Stomach (tissue), 9 donors: ENCODE measurements around the gene ANKRD52. TPM values are rescaled to one million over a fixed set of nuclear protein-coding genes. Genes with fewer than 3 reads are reported as not detected.
A peak's percentile ranks its signal among the peaks of the same experiment; 100 is the strongest.

Experiments used
- DNase-seq, 2 donors: peaks; one replicate each; pipeline versions ENCODE4 v3.0.0 to v3.0.0-alpha.2; 2013 to 2019
- H3K27ac ChIP-seq, 5 donors: fragments of 200-600 bp in 4 of 5; sonication (generic) in 4 of 5; one replicate each; pipeline ENCODE4 v1.5.1; 2013 to 2019; ENCODE audit warnings: mild to moderate bottlenecking in 1 of 5, moderate library complexity in 1 of 5
- H3K27me3 ChIP-seq, 3 donors: fragments of 200-600 bp; sonication (generic); one replicate each; pipeline ENCODE4 v1.5.1; 2017 to 2019; ENCODE audit warnings: mixed run types in 1 of 3
- H3K36me3 ChIP-seq, 4 donors: fragments of 200-600 bp; sonication (generic); 1 replicate in 3 of 4; 2 replicates in 1 of 4; pipeline ENCODE4 v1.5.1; 2016 to 2019
- H3K4me1 ChIP-seq, 4 donors: fragments of 200-600 bp; sonication (generic); one replicate each; pipeline ENCODE4 v1.5.1; 2016 to 2019
- H3K4me3 ChIP-seq, 4 donors: fragments of 200-600 bp; sonication (generic) in 3 of 4; one replicate each; pipeline ENCODE4 v1.5.1; 2016 to 2019; ENCODE audit warnings: mild to moderate bottlenecking in 1 of 4
- H3K9me3 ChIP-seq, 4 donors: fragments of 200-600 bp; sonication (generic); one replicate each; pipeline ENCODE4 v1.5.1; 2016 to 2019
- EP300 ChIP-seq: sonication (generic); formaldehyde crosslinking; IDR thresholded peaks from one replicate; pipeline ENCODE4 v1.6.1; 2017; ENCODE audit warnings: antibody characterized with exemption
- POLR2A ChIP-seq, 4 donors: fragments of 450-650 bp; IDR thresholded peaks; one replicate each; pipeline ENCODE4 v1.6.1; 2016; ENCODE audit warnings: antibody characterized with exemption in 4 of 4, control low read depth in 2 of 4, mild to moderate bottlenecking in 1 of 4, moderate library complexity in 1 of 4
- POLR2AphosphoS5 ChIP-seq, 3 donors: sonication (generic); formaldehyde crosslinking; IDR thresholded peaks; one replicate each; pipeline ENCODE4 v1.6.1; 2016; ENCODE audit warnings: antibody characterized with exemption in 3 of 3
- WGBS, 5 donors: extraction: QIAGEN DNeasy Blood & Tissue Kit in 3 of 5; methylation state at CpG; one replicate each; pipeline versions ENCODE4 v1.1.5 to v1.1.7; 2013 to 2018; 5-methylcytosine and 5-hydroxymethylcytosine counted together
- intact Hi-C: fragments of 100-400 bp; cut with DNase I; formaldehyde crosslinking; loops from one replicate; pipeline ENCODE4 v1.15.1; 2023; ENCODE audit warnings: low total_unique reads
- polyA plus RNA-seq, 3 donors: library from polyadenylated mRNA; stranded (reverse); fragments of 200-250 nt; gene quantifications; one replicate each; pipeline ENCODE4 v1.2.3, GENCODE V29; 2013
- total RNA-seq, 5 donors: library from RNA; depleted of rRNA; stranded (reverse); fragments of >200 nt; gene quantifications; one replicate each; pipeline versions ENCODE4 v1.1.0 to v1.2.3, GENCODE V29; 2014 to 2016
- TF ChIP-seq, protein P1 (sequence below), 7 experiments: fragments of 450-650 bp in 4 of 7; fragments of 200-600 bp in 3 of 7; sonication (generic) in 3 of 7; IDR thresholded peaks; one replicate each; pipeline ENCODE4 v1.5.1; 2016 to 2019; ENCODE audit warnings: antibody characterized with exemption in 7 of 7, control low read depth in 2 of 7, mild to moderate bottlenecking in 1 of 7
- donor health status: healthy with polysubstance abuse.
- donor health status: Bipolar disorder and iron deficiency.
- donor health status: healthy.

ANKRD52 gene
- total and polyA plus RNA-seq, 8 donors, result 2.3 to 28.3 (median 10.4) TPM

DNA sequence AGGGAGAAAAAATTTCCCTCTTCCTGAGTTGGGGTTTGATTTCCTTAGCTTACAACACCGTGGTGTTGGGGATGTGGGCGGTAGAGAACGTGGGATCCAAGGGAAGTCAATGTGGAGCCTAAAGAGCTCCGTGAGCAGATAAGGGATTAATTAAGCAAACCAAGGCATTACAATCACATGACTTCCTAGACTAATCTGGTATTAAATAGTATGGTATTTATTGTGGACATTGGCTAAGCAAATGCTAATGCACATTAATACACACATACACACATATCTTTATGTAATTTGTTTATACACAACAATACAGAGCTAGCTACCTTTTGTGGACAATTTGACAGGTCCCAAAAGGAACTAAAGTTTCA, 35.7 kb downstream of the ANKRD52 start:
- Histone ChIP-seq H3K4me1 (peaks cover 44 to 68% (median 57%) of the 10 kb centered on the region in 4 donors), H3K36me3 (peaks cover 0 to 12% (median 6%) of the 10 kb centered on the region in 4 donors), H3K9me3 (no peaks in the 10 kb centered on the region), H3K27me3 (no peaks in the 10 kb centered on the region), H3K4me3 (peak overlapping the region; percentile 70 to 82 (median 76)), H3K27ac (peak overlapping the region; percentile 94 to 97 (median 97))
- no peak for TF ChIP-seq EP300
- TF ChIP-seq POLR2A (IDR thresholded peaks at IDR 0.05), result no peak
- TF ChIP-seq, protein P1, sequence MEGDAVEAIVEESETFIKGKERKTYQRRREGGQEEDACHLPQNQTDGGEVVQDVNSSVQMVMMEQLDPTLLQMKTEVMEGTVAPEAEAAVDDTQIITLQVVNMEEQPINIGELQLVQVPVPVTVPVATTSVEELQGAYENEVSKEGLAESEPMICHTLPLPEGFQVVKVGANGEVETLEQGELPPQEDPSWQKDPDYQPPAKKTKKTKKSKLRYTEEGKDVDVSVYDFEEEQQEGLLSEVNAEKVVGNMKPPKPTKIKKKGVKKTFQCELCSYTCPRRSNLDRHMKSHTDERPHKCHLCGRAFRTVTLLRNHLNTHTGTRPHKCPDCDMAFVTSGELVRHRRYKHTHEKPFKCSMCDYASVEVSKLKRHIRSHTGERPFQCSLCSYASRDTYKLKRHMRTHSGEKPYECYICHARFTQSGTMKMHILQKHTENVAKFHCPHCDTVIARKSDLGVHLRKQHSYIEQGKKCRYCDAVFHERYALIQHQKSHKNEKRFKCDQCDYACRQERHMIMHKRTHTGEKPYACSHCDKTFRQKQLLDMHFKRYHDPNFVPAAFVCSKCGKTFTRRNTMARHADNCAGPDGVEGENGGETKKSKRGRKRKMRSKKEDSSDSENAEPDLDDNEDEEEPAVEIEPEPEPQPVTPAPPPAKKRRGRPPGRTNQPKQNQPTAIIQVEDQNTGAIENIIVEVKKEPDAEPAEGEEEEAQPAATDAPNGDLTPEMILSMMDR (IDR thresholded peaks at IDR 0.05), result no peak
- TF ChIP-seq POLR2AphosphoS5 (IDR thresholded peaks at IDR 0.05), result no peak
- WGBS, 5 donors, result 3 to 10% (median 5%) methylated on average over 4 of the region's 4 CpGs
- intact Hi-C loops, result no loop called here
- no peak for DNase-seq

DNA sequence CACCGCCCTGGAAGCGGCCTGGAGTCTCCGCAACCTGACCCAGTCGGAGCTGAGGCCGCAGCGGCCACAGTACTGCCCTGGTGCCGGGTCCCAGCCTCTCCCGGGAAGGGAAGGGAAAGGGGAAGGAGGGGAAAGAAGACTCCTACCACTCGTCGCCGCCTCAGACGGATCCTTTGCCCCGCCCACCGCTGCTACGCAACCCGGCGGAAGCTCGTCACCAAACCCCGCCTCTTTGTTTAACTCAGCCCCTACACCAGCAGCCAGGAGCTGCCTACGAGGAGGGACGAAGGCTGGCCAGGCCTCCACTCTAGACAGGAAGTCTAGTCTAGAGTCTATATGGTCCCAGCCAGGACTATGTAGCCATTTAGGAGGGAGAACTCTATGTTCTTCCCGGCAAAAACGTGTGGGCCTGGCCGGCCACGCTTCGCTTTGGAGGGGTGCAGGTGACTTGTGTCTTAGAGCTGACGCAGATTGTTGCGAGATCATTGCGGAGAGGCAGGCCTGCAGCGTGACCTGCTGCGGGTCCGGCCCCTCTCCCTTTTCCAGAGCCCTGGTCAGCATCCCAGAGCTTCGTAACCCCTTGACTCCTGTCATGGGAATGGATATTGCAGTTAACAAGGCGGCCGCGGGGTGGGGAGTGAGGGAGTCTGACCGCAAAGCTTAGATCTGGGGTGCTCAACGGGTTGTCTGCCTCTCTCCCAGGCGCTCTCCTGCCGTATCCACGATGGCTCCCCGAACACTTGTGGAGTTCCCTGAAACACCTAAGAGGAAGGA, 36.2 kb downstream of the ANKRD52 start, which contains the start of gene RNF41:
Gene RNF41 (minus strand): TSS at position 166 of the 774 bp plus-strand sequence. CDS start 7,875 bp downstream, outside the sequence.
- peaks cover 0 to 12% (median 2%) of the 10 kb centered on the region in 4 donors for H3K36me3 ChIP-seq
- no peaks in the 10 kb centered on the region for H3K27me3 ChIP-seq
- H3K4me3 ChIP-seq, result peak within 1 kb of the TSS; percentile 70 to 82 (median 76)
- WGBS, 5 donors, result 1 to 2% (median 1%) methylated on average over 22 to 42 of the region's 42 CpGs
- H3K9me3 ChIP-seq, result no peaks in the 10 kb centered on the region
- intact Hi-C loops, result no loop called here
- peaks cover 44 to 71% (median 60%) of the 10 kb centered on the region in 4 donors for H3K4me1 ChIP-seq
- TF ChIP-seq POLR2AphosphoS5 (IDR thresholded peaks at IDR 0.05) (peak; percentile 91 to 99 (median 99)), POLR2A (IDR thresholded peaks at IDR 0.05) (peak in 2 of 4 donors; percentile 84 to 95), EP300 (peak; percentile 62)
- TF ChIP-seq, protein P1 (IDR thresholded peaks at IDR 0.05), result peak in 1 of 7 experiments; percentile 13
- DNase-seq, result peak; percentile 99
- H3K27ac ChIP-seq, result peak within 1 kb of the TSS; percentile 94 to 97 (median 97)

DNA sequence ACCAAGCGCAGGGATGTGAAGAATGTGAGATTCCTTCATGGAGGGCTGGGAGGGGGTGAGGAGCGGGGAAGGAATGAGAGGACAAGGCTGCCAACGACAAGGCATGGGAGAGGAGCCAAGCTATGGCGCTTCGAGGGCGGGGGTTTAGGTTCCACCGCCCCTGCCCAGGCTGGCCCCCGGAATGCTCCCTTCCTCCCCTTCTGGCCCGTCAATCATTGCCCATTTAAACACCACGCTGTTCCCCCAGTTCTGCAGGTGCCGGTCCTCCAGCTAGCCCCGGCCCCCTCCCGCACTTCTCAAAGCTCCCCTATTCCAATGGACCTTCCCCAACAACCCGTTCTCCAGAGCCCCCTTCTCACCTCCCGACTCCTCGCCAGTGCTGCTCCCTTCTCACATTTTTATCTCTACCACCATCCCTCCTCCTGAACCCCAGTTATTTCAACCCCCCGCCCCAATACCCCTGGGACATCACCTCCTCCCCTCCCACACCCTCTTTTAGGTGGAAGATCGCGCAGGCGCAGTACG, 36.9 kb downstream of the ANKRD52 start:
- Histone ChIP-seq H3K9me3 (no peaks in the 10 kb centered on the region), H3K27me3 (no peaks in the 10 kb centered on the region), H3K4me3 (peak overlapping the region; percentile 70 to 82 (median 76)), H3K27ac (peak overlapping the region; percentile 94 to 97 (median 97)), H3K4me1 (peaks cover 44 to 74% (median 61%) of the 10 kb centered on the region in 4 donors), H3K36me3 (peaks cover 2 to 17% (median 7%) of the 10 kb centered on the region in 4 donors)
- WGBS, 5 donors, result 0 to 2% (median 0%) methylated on average over 19 to 21 of the region's 21 CpGs
- DNase-seq, result peak; percentile 58 to 88
- no peak for TF ChIP-seq EP300
- TF ChIP-seq POLR2AphosphoS5 (IDR thresholded peaks at IDR 0.05), result no peak
- TF ChIP-seq, protein P1 (IDR thresholded peaks at IDR 0.05), result no peak
- no peak for TF ChIP-seq POLR2A (IDR thresholded peaks at IDR 0.05)
- intact Hi-C loops, result no loop called here

DNA sequence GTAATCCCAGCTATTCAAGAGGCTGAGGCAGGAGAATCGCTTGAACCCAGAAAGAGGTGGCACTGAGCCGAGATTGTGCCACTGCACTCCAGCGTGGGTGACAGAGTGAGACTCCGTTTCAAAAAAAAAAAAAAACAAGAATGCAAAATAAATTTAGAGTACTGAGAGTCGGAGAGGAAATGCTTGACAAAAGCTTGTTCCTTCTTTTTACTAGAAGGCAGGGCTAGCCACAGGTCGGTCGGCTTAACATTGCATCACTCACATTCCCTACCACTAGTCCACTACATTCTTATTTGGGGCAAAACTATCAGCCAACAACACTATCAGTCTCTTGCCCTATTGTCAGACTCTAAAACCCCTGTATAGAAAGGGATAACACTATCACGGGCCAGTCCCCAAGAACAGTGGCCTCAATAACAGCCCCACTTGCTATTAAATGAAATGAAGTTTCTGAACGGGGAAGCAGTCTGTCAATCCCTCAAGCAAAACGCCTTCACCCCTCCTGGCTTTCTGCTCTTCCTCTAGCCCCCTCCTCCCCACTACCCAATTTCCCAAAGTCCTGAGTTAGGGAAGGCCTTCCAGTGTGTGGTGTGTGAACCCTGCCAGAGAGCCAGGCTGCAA, 37.5 kb downstream of the ANKRD52 start:
- no peaks in the 10 kb centered on the region for H3K27me3 ChIP-seq
- intact Hi-C loops, result no loop called here
- WGBS, 5 donors, result 3 to 5% (median 3%) methylated on average over 10 of the region's 10 CpGs

More for the DNA sequence above, 37.5 kb downstream of the ANKRD52 start:
- peak in 1 of 2 donors; percentile 42 for DNase-seq
- H3K36me3 ChIP-seq, result peaks cover 4 to 17% (median 12%) of the 10 kb centered on the region in 4 donors
- H3K4me3 ChIP-seq, result peak overlapping the region; percentile 70 to 82 (median 76)
- H3K9me3 ChIP-seq, result no peaks in the 10 kb centered on the region
- TF ChIP-seq EP300 (no peak), POLR2AphosphoS5 (IDR thresholded peaks at IDR 0.05) (no peak), POLR2A (IDR thresholded peaks at IDR 0.05) (no peak)
- TF ChIP-seq, protein P1 (IDR thresholded peaks at IDR 0.05), result no peak
- peak overlapping the region; percentile 94 to 97 (median 97) for H3K27ac ChIP-seq
- peaks cover 44 to 78% (median 61%) of the 10 kb centered on the region in 4 donors for H3K4me1 ChIP-seq
